GM19025 (cell line): Measurements from ENCODE around the gene CHI3L1.

Experiments used
- ATAC-seq: cut with Tn5 transposase; IDR thresholded peaks from one replicate; pipeline ENCODE4 v1.9.1; 2021; ENCODE audit warnings: mild to moderate bottlenecking, low read depth, moderate library complexity; ENCODE audit not compliant: unreplicated experiment

Gene CHI3L1

GRCh38 chr1:203170625-203171330 is 15.7 kb downstream of the CHI3L1 start:
- no peak for ATAC-seq

- ATAC-seq, result no peak
Observed at GRCh38 chr1:203169770-203170520, 16.6 kb downstream of the CHI3L1 start.

GRCh38 chr1:203168991-203169390 is 17.5 kb downstream of the CHI3L1 start:
- ATAC-seq, result no peak

- no peak for ATAC-seq
Observed at GRCh38 chr1:203168256-203168786, 18.2 kb downstream of the CHI3L1 start.

- no peak for ATAC-seq
Observed at GRCh38 chr1:203167913-203168200, 18.6 kb downstream of the CHI3L1 start.

GRCh38 chr1:203167026-203167912 is 19.2 kb downstream of the CHI3L1 start:
- no peak for ATAC-seq

- no peak for ATAC-seq
Observed at GRCh38 chr1:203166192-203166940, 20.1 kb downstream of the CHI3L1 start.

GRCh38 chr1:203165800-203166161 is 20.7 kb downstream of the CHI3L1 start:
- ATAC-seq, result no peak

- ATAC-seq, result no peak
Observed at GRCh38 chr1:203165101-203165799, 21.3 kb downstream of the CHI3L1 start.

- no peak for ATAC-seq
Observed at GRCh38 chr1:203163891-203164635, 22.4 kb downstream of the CHI3L1 start.

GRCh38 chr1:203162403-203162802 is 24.1 kb downstream of the CHI3L1 start:
- ATAC-seq, result no peak

GRCh38 chr1:203161703-203162102 is 24.8 kb downstream of the CHI3L1 start:
- ATAC-seq, result no peak

- ATAC-seq, result no peak
Observed at GRCh38 chr1:203161175-203161574, 25.3 kb downstream of the CHI3L1 start.

- ATAC-seq, result no peak
Observed at GRCh38 chr1:203159844-203160243, 26.7 kb downstream of the CHI3L1 start.

GRCh38 chr1:203158960-203159665 is 27.4 kb downstream of the CHI3L1 start:
- no peak for ATAC-seq

- no peak for ATAC-seq
Observed at GRCh38 chr1:203158423-203158822, 28.1 kb downstream of the CHI3L1 start.

- ATAC-seq, result no peak
Observed at GRCh38 chr1:203156280-203156679, 30.2 kb downstream of the CHI3L1 start.

- ATAC-seq, result no peak
Observed at GRCh38 chr1:203153989-203154821, 32.3 kb downstream of the CHI3L1 start.
